ENCODE results near the gene AKAP13.
"Not testable (repeated sequence)": the region's sequence is repeated elsewhere in the genome, so short reads cannot be mapped to it uniquely, and the experiment has no call there.

AKAP13 gene

GRCh38 chr15:85793641-85794597, 413.5 kb downstream of the AKAP13 start:
- DNase-seq (ENCODE audit: low read depth): peak; percentile 49

DNA sequence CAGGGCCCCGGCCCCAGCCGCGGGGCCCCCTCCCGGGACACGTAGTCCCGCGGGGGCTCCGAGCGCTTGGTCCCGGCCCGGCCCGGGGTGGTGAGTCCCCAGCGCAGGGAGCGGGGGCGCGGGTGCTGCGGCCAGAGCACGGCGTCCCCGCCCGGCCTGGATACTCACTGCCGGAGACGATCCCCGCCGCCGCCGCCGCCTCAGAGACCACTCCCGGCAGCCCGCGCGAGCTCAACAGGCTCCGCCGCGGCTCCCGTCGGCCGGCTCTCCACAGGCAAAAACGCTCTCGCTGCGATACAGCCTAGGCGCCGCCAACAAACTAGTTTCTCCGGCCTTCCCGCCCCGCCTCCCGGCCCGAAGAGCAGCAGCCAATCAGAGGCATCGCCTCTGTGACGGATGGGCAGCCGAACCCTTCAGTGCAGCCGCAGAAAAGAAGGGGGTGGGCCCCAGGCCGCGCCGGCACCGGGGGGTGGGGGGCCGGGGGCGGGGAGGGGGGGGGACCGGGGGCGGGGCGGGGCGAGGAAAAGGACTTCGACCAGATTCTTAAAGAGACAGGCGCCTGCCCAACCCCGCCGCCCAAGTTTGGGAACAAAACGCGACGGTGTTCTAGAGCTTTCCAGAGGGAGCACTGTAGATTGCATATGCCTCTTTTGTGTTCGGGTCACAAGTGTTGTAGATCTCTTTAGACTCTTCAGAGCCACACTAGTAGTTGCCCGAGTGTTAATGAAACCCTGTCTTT, 414.4 kb downstream of the AKAP13 start, which contains the start of gene KLHL25:
TSS of gene KLHL25 (minus strand) at position 328 of the 739 bp plus-strand sequence. CDS start 25,115 bp downstream, outside the sequence.
- peak; percentile 94 for DNase-seq (ENCODE audit: low read depth)

- no peak for DNase-seq (ENCODE audit: low read depth)
These were observed 415.2 kb downstream of the AKAP13 start for GRCh38 chr15:85795337-85796305.

GRCh38 chr15:85796371-85796770, 416.0 kb downstream of the AKAP13 start:
- not testable (repeated sequence) for DNase-seq (ENCODE audit: low read depth)

All from ELR (cell line).